NCI-H187 treated with DMSO at 0.1 percent for 48 hours (cell line): Measurements from ENCODE around the gene SIPA1L3.

Source experiments
- DNase-seq: peaks from one replicate; lab custom pipeline; 2025; lab: John Stamatoyannopoulos, UW

The SIPA1L3 gene

GRCh38 chr19:37946132-37946531 lies 39.1 kb downstream of the SIPA1L3 start:
- no peak for DNase-seq

GRCh38 chr19:37947778-37948177 lies 40.8 kb downstream of the SIPA1L3 start:
- DNase-seq, result no peak

- DNase-seq, result no peak
Observed at GRCh38 chr19:37948362-37948761, 41.4 kb downstream of the SIPA1L3 start.

GRCh38 chr19:37950471-37951175 lies 43.6 kb downstream of the SIPA1L3 start:
- DNase-seq, result no peak

- no peak for DNase-seq
Observed at GRCh38 chr19:37951816-37952210, 44.8 kb downstream of the SIPA1L3 start.

GRCh38 chr19:37953171-37953917 lies 46.3 kb downstream of the SIPA1L3 start:
- no peak for DNase-seq

- DNase-seq, result no peak
Observed at GRCh38 chr19:37953918-37954303, 46.9 kb downstream of the SIPA1L3 start.

- DNase-seq, result no peak
Observed at GRCh38 chr19:37954421-37954874, 47.4 kb downstream of the SIPA1L3 start.

- DNase-seq, result no peak
Observed at GRCh38 chr19:37955986-37956385, 49.0 kb downstream of the SIPA1L3 start.

GRCh38 chr19:37957176-37957575 lies 50.2 kb downstream of the SIPA1L3 start:
- no peak for DNase-seq

GRCh38 chr19:37959665-37960114 lies 52.7 kb downstream of the SIPA1L3 start:
- no peak for DNase-seq

GRCh38 chr19:37961198-37961597 lies 54.2 kb downstream of the SIPA1L3 start:
- no peak for DNase-seq

GRCh38 chr19:37963190-37963936 lies 56.4 kb downstream of the SIPA1L3 start:
- no peak for DNase-seq

GRCh38 chr19:37964109-37964508 lies 57.1 kb downstream of the SIPA1L3 start:
- no peak for DNase-seq

GRCh38 chr19:37966211-37966661 lies 59.2 kb downstream of the SIPA1L3 start:
- DNase-seq, result no peak

- DNase-seq, result no peak
Observed at GRCh38 chr19:37966662-37967231, 59.7 kb downstream of the SIPA1L3 start.

- DNase-seq, result no peak
Observed at GRCh38 chr19:37969695-37970094, 62.7 kb downstream of the SIPA1L3 start.

GRCh38 chr19:37970699-37971098 lies 63.7 kb downstream of the SIPA1L3 start:
- DNase-seq, result no peak

- no peak for DNase-seq
Observed at GRCh38 chr19:37972803-37973202, 65.8 kb downstream of the SIPA1L3 start.

- DNase-seq, result no peak
Observed at GRCh38 chr19:37973666-37974065, 66.7 kb downstream of the SIPA1L3 start.

GRCh38 chr19:37975071-37975470 lies 68.1 kb downstream of the SIPA1L3 start:
- no peak for DNase-seq
